HepG2 (cell line): Measurements from ENCODE around the gene XPOT. TPM values are rescaled to one million over a fixed set of nuclear protein-coding genes. Genes with fewer than 3 reads are reported as not detected.

Source experiments
- ATAC-seq: fragments of 200-7000 bp; cut with Tn5 transposase; 3 replicates; pipeline ENCODE4 v1.9.1; 2020; ENCODE audit warnings: mild to moderate bottlenecking, moderate library complexity
- BruUV-seq: library from RNA; stranded (reverse); fragments of 400-500 nt; replicated peaks from 2 replicates; lab custom pipeline; 2021; lab: Mats Ljungman, UMichigan
- CTCF ChIA-PET: fragments of 300-600 bp; formaldehyde crosslinking; extraction: SDS; loops from one replicate; lab custom pipeline; 2021; ENCODE audit warnings: low total read pairs, inconsistent platforms, low intra/inter-chr PET ratio; lab: Yijun Ruan, JAX
- POLR2A ChIA-PET: fragments of 350-600 bp; sonication (Branson Sonifier 250); formaldehyde crosslinking; loops from one replicate; lab custom pipeline; 2020; ENCODE audit warnings: antibody characterized with exemption, inconsistent platforms; lab: Yijun Ruan, JAX
- DNase-seq: peaks from one replicate; pipeline ENCODE4 v3.0.0-alpha.2; 2015; ENCODE audit warnings: low spot score
- FAIRE-seq: peaks from 3 replicates; lab custom pipeline; 2011; peaks lifted over from hg19 to GRCh38; lab: Jason Lieb, UNC
- H2AFZ ChIP-seq: one replicate; pipeline ENCODE4 v1.6.1; 2011; ENCODE audit warnings: low read length, inconsistent platforms
- H3K27ac ChIP-seq: fragments of 300-600 bp; 3 replicates; pipeline ENCODE4 v1.8.0; 2011; ENCODE audit warnings: mixed run types, mild to moderate bottlenecking, mixed read lengths, low read length, inconsistent platforms; ENCODE audit not compliant: insufficient read depth; ENCODE audit errors: extremely low read length
- H3K27me3 ChIP-seq, 2 experiments: fragments of 200-600 bp in 1 of 2; 2 replicates in 1 of 2; 3 replicates in 1 of 2; pipeline versions ENCODE4 v1.6.0 to v1.8.0; 2011; ENCODE audit warnings: low read length in 2 of 2, mild to moderate bottlenecking in 2 of 2, moderate library complexity in 2 of 2, inconsistent platforms in 1 of 2; ENCODE audit not compliant: insufficient read depth in 2 of 2, control insufficient read depth in 1 of 2
- H3K36me3 ChIP-seq, 2 experiments: fragments of 200-600 bp in 1 of 2; replicated peaks in 1 of 2; 2 replicates in 1 of 2; 3 replicates in 1 of 2; pipeline versions ENCODE4 v1.5.1 to v1.8.0; 2011; ENCODE audit warnings: low read length in 2 of 2, inconsistent platforms in 1 of 2; ENCODE audit not compliant: insufficient read depth in 2 of 2, control insufficient read depth in 1 of 2
- H3K4me1 ChIP-seq: 2 replicates; pipeline ENCODE4 v1.5.1; 2012; ENCODE audit warnings: low read length, inconsistent platforms; ENCODE audit not compliant: insufficient read depth
- H3K4me2 ChIP-seq: 2 replicates; pipeline ENCODE4 v1.6.0; 2011; ENCODE audit warnings: low read depth, low read length, inconsistent platforms
- H3K4me3 ChIP-seq, 3 experiments: fragments of 200-600 bp in 1 of 3; sonication (generic), shearing (Covaris generic) in 1 of 3; replicated peaks in 1 of 3; 2 replicates each; pipeline ENCODE4 v1.5.1; 2011 to 2016; ENCODE audit warnings: low read length in 3 of 3, inconsistent platforms in 2 of 3, low read depth in 2 of 3, mild to moderate bottlenecking in 2 of 3, control low read depth in 1 of 3, mixed read lengths in 1 of 3; ENCODE audit not compliant: insufficient read depth in 1 of 3
- H3K79me2 ChIP-seq: one replicate; pipeline ENCODE4 v1.6.1; 2011; ENCODE audit warnings: low read length, inconsistent platforms; ENCODE audit not compliant: insufficient read depth
- H3K9ac ChIP-seq: 2 replicates; pipeline ENCODE4 v1.6.0; 2011; ENCODE audit warnings: mild to moderate bottlenecking, low read depth, low read length, inconsistent platforms; ENCODE audit not compliant: insufficient read depth
- H3K9me3 ChIP-seq: 2 replicates; pipeline ENCODE4 v1.5.1; 2012; ENCODE audit warnings: mild to moderate bottlenecking, low read length
- H4K20me1 ChIP-seq: 2 replicates; pipeline ENCODE4 v1.6.0; 2011; ENCODE audit warnings: inconsistent platforms, mild to moderate bottlenecking, low read length, moderate library complexity; ENCODE audit not compliant: insufficient read depth
- ARNTL ChIP-seq: sonication (generic); formaldehyde crosslinking; IDR thresholded peaks from 2 replicates; pipeline ENCODE4 v1.4.0; 2020; ENCODE audit warnings: mild to moderate bottlenecking, missing genetic modification reagents
- ATF4 ChIP-seq, 2 experiments: fragments of 450-650 bp in 1 of 2; sonication (generic) in 1 of 2; formaldehyde crosslinking; IDR thresholded peaks; 2 replicates each; pipeline versions ENCODE4 v1.5.0 to v1.8.0; 2020 to 2022; ENCODE audit warnings: mild to moderate bottlenecking in 1 of 2, missing genetic modification reagents in 1 of 2
- GPN1 ChIP-seq: sonication (generic); formaldehyde crosslinking; IDR thresholded peaks from 2 replicates; pipeline ENCODE4 v1.5.1; 2020; ENCODE audit warnings: missing genetic modification reagents, borderline replicate concordance
- GRHL1 ChIP-seq: sonication (generic); formaldehyde crosslinking; conservative IDR thresholded peaks from 2 replicates; pipeline ENCODE4 v1.8.0; 2022; ENCODE audit warnings: missing genetic modification reagents
- HCFC1 ChIP-seq: fragments of 150-350 bp; IDR thresholded peaks from 2 replicates; pipeline ENCODE4 v1.6.1; 2014; ENCODE audit warnings: low read depth, low read length
- HNRNPH1 ChIP-seq: fragments of 200-400 bp; formaldehyde crosslinking; optimal IDR thresholded peaks from 2 replicates; pipeline ENCODE3; 2017; ENCODE audit warnings: mild to moderate bottlenecking, low read depth, low read length
- KDM4B ChIP-seq: sonication (generic); formaldehyde crosslinking; IDR thresholded peaks from 2 replicates; pipeline ENCODE4 v1.4.0; 2020; ENCODE audit warnings: missing genetic modification reagents
- NFATC3 ChIP-seq: sonication (generic); formaldehyde crosslinking; IDR thresholded peaks from 2 replicates; pipeline ENCODE4 v1.5.1; 2020; ENCODE audit warnings: mild to moderate bottlenecking, missing genetic modification reagents
- PLSCR1 ChIP-seq: sonication (generic); formaldehyde crosslinking; IDR thresholded peaks from 2 replicates; pipeline ENCODE4 v1.5.0; 2020; ENCODE audit warnings: missing genetic modification reagents, mild to moderate bottlenecking, borderline replicate concordance
- TFDP1 ChIP-seq: IDR thresholded peaks from 2 replicates; pipeline ENCODE4 v1.6.1; 2016; ENCODE audit warnings: missing compliant biosample characterization, missing genetic modification reagents, borderline replicate concordance
- ZBTB20 ChIP-seq: sonication (generic); formaldehyde crosslinking; IDR thresholded peaks from 2 replicates; pipeline ENCODE4 v1.8.1; 2023; ENCODE audit warnings: missing genetic modification reagents, low read depth, mild to moderate bottlenecking, borderline replicate concordance
- ZNF281 ChIP-seq: sonication (generic); formaldehyde crosslinking; IDR thresholded peaks from 2 replicates; pipeline ENCODE4 v1.4.0; 2020; ENCODE audit warnings: missing genetic modification reagents, borderline replicate concordance
- ZNF597 ChIP-seq: sonication (generic); formaldehyde crosslinking; IDR thresholded peaks from 2 replicates; pipeline ENCODE4 v1.5.0; 2020; ENCODE audit warnings: missing genetic modification reagents
- ZNF660 ChIP-seq: sonication (generic); formaldehyde crosslinking; IDR thresholded peaks from 2 replicates; pipeline ENCODE4 v1.5.1; 2020; ENCODE audit warnings: mild to moderate bottlenecking, low read depth, missing genetic modification reagents, borderline replicate concordance
- WGBS: methylation state at CpG from one replicate; pipeline ENCODE4 v1.1.6; 2017; ENCODE audit warnings: low lambda C conversion rate; 5-methylcytosine and 5-hydroxymethylcytosine counted together
- in situ Hi-C: cut with HindIII; loops from 2 replicates; pipeline ENCODE4 v1.10.0; 2017; ENCODE audit warnings: low pct_unique_long_range_greater_than_20kb; ENCODE audit not compliant: extremely low pct_ligation_motif_present
- intact Hi-C: fragments of 100-400 bp; cut with micrococcal nuclease; formaldehyde crosslinking; loops from one replicate; pipeline ENCODE4 v1.10.0; 2022; ENCODE audit not compliant: unreplicated experiment
- polyA plus RNA-seq, 8 experiments: library from polyadenylated mRNA; depleted of rRNA in 3 of 8; stranded (reverse) in 7 of 8; unstranded in 1 of 8; fragments of >200 nt; fragmentation: Illumina TruSeq in 4 of 8; extraction: Trizol in 4 of 8; gene quantifications; 2 replicates each; pipeline versions ENCODE4 v1.2.1 to v1.2.3, GENCODE V29; 2011 to 2016; ENCODE audit warnings: low read depth in 4 of 8, missing spikeins in 1 of 8, mixed read lengths in 1 of 8; ENCODE audit not compliant: insufficient read depth in 1 of 8
- total RNA-seq, 5 experiments: library from RNA; depleted of rRNA; stranded (reverse); fragments of >200 nt; fragmentation: Illumina TruSeq; extraction: Trizol; gene quantifications; 2 replicates each; pipeline ENCODE4 v1.2.3, GENCODE V29; 2016; ENCODE audit warnings: low read depth in 1 of 5

The XPOT gene
- total and polyA plus RNA-seq, 2 of the 13 experiments (the other 11 are each of a cell fraction or from before 2014, with no cell fraction given) = 93.8 to 102 TPM

- TF ChIP-seq ZNF597 (no peak), ZBTB20 (CRISPR knock-in tag) (no peak), HNRNPH1 (no peak), KDM4B (CRISPR knock-in tag) (no peak), GPN1 (CRISPR knock-in tag) (no peak)
- TF ChIP-seq, all 625 proteins: peak for 3
These were observed 12.0 kb upstream of the XPOT start (continued) for GRCh38 chr12:64392221-64392620.

- ATAC-seq = no peak
- H3K36me3 ChIP-seq = no peaks in the 10 kb centered on the region
- no peaks in the 10 kb centered on the region for H4K20me1 ChIP-seq
- ChIA-PET POLR2A (no interaction called here), CTCF (no interaction called here)
- 28% methylated on average over 2 of the region's 2 CpGs for WGBS
- 0 out of 2 replicates have a peak, but pooled peaks cover 3% of the 10 kb centered on the region for H3K4me1 ChIP-seq
- DNase-seq = no peak
- H3K27ac ChIP-seq = no peak overlapping the region
- BruUV-seq = no TSS peak
- no peak overlapping the region for H2AFZ ChIP-seq
- intact Hi-C loops = no loop called here
- H3K4me2 ChIP-seq = no peak overlapping the region
- no peak overlapping the region for H3K9ac ChIP-seq
- no peaks in the 10 kb centered on the region for H3K9me3 ChIP-seq
- FAIRE-seq = no peak
- no peak overlapping the region for H3K4me3 ChIP-seq
- H3K79me2 ChIP-seq = no peaks in the 10 kb centered on the region
- in situ Hi-C loops = loop anchor here (10.0 kb wide), 1 partner anchor 121 kb away; no protein-coding TSS in a partner anchor
- H3K27me3 ChIP-seq = peaks cover 0 to 5% of the 10 kb centered on the region in 2 experiments; a peak in 1 of 5 replicates
- TF ChIP-seq PLSCR1 = no peak
- no peak for TF ChIP-seq HCFC1
- TF ChIP-seq ZNF660 = no peak
- TF ChIP-seq ATF4 (CRISPR knock-in tag; IDR thresholded peaks at IDR 0.05) = no peak
- no peak for TF ChIP-seq TFDP1 (CRISPR knock-in tag)
- no peak for TF ChIP-seq GRHL1 (CRISPR knock-in tag)
- no peak for TF ChIP-seq ZNF281 (CRISPR knock-in tag)
- no peak for TF ChIP-seq NFATC3 (CRISPR knock-in tag)
- TF ChIP-seq ARNTL (CRISPR knock-in tag) = no peak
These were observed 8.5 kb upstream of the XPOT start for GRCh38 chr12:64395739-64396138.
